ENCODE results near the gene SOD2.
A peak's percentile ranks its signal among the peaks of the same experiment; 100 is the strongest.

DNA sequence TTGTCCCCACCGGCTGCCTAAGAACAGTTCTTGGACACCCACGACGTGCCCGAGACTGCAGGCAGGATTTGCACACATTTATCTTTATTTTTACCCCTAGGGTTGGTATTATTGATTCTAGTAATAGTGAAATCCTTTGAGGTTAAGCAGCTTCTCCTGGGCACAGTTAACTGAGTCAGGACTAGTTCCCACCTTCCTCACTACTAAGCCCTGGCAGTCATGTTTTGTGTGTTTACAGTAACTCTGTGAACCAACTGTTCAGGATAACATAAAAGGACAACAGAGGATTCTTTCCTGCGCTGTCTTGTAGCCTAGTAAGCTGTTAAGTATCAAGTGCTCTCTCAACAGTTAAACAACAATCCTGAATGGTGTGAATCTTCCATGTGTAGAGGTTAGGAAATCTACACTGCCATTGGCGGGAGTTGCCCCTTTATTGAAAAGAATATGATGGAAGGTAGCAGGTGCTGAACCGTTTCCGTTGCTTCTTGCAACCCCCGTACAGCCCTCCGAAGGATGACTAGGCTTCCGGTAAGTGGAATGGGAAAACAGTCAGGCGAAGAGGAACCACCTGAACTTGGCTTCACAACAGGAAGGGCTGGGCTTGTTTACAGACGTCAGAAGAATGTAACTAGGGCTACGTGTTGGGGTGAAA, 979 bp upstream of the SOD2 start:
- TF ChIP-seq, protein P1, sequence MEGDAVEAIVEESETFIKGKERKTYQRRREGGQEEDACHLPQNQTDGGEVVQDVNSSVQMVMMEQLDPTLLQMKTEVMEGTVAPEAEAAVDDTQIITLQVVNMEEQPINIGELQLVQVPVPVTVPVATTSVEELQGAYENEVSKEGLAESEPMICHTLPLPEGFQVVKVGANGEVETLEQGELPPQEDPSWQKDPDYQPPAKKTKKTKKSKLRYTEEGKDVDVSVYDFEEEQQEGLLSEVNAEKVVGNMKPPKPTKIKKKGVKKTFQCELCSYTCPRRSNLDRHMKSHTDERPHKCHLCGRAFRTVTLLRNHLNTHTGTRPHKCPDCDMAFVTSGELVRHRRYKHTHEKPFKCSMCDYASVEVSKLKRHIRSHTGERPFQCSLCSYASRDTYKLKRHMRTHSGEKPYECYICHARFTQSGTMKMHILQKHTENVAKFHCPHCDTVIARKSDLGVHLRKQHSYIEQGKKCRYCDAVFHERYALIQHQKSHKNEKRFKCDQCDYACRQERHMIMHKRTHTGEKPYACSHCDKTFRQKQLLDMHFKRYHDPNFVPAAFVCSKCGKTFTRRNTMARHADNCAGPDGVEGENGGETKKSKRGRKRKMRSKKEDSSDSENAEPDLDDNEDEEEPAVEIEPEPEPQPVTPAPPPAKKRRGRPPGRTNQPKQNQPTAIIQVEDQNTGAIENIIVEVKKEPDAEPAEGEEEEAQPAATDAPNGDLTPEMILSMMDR (IDR thresholded peaks at IDR 0.05; ENCODE audit: insufficient read depth, low read length), result no peak
- peak; percentile 64 for TF ChIP-seq POLR2AphosphoS5 (IDR thresholded peaks at IDR 0.05; ENCODE audit: low read depth)
- TF ChIP-seq, protein P2, sequence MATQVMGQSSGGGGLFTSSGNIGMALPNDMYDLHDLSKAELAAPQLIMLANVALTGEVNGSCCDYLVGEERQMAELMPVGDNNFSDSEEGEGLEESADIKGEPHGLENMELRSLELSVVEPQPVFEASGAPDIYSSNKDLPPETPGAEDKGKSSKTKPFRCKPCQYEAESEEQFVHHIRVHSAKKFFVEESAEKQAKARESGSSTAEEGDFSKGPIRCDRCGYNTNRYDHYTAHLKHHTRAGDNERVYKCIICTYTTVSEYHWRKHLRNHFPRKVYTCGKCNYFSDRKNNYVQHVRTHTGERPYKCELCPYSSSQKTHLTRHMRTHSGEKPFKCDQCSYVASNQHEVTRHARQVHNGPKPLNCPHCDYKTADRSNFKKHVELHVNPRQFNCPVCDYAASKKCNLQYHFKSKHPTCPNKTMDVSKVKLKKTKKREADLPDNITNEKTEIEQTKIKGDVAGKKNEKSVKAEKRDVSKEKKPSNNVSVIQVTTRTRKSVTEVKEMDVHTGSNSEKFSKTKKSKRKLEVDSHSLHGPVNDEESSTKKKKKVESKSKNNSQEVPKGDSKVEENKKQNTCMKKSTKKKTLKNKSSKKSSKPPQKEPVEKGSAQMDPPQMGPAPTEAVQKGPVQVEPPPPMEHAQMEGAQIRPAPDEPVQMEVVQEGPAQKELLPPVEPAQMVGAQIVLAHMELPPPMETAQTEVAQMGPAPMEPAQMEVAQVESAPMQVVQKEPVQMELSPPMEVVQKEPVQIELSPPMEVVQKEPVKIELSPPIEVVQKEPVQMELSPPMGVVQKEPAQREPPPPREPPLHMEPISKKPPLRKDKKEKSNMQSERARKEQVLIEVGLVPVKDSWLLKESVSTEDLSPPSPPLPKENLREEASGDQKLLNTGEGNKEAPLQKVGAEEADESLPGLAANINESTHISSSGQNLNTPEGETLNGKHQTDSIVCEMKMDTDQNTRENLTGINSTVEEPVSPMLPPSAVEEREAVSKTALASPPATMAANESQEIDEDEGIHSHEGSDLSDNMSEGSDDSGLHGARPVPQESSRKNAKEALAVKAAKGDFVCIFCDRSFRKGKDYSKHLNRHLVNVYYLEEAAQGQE (IDR thresholded peaks at IDR 0.05; ENCODE audit: insufficient replicate concordance, low read depth), result no peak
- no peak for TF ChIP-seq GABPA (IDR thresholded peaks at IDR 0.05; ENCODE audit: low read depth)
- 0 out of 2 replicates have a peak, but pooled peaks have one; percentile 30 for TF ChIP-seq SPI1 (IDR thresholded peaks at IDR 0.05; ENCODE audit: borderline replicate concordance, low read depth)
